Eye (tissue), 1 donor: Measurements from ENCODE around the gene ANKRD40CL.
A peak's percentile ranks its signal among the peaks of the same experiment; 100 is the strongest.
"Not testable (repeated sequence)": the region's sequence is repeated elsewhere in the genome, so short reads cannot be mapped to it uniquely, and the experiment has no call there.

Experiments
- DNase-seq: peaks from one replicate; pipeline ENCODE4 v3.0.0-alpha.2; 2015

The ANKRD40CL gene

DNA sequence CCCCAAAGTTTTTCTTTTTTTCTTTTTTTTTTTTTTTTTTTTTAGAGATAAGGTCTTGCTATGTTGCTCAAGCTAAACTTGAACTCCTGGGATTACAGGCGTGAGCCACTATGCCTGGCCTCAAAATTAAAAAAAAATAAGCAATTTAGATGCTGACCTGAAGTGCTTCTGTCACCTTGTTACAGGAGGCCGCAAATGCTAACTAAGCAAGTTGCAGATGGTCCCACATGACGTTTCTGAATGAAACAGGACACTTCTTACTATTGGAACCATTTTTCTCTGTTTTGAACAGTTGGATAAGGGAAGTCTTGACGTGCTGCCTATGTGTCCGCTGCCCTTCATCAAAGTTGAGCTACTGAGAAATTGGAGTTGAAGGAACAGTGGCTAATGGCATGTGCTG, 8.8 kb downstream of the ANKRD40CL start:
- DNase-seq, result no peak

GRCh38 chr17:50754521-50754920, 12.8 kb downstream of the ANKRD40CL start:
- DNase-seq, result no peak

GRCh38 chr17:50749245-50749644, 18.1 kb downstream of the ANKRD40CL start:
- no peak for DNase-seq

DNA sequence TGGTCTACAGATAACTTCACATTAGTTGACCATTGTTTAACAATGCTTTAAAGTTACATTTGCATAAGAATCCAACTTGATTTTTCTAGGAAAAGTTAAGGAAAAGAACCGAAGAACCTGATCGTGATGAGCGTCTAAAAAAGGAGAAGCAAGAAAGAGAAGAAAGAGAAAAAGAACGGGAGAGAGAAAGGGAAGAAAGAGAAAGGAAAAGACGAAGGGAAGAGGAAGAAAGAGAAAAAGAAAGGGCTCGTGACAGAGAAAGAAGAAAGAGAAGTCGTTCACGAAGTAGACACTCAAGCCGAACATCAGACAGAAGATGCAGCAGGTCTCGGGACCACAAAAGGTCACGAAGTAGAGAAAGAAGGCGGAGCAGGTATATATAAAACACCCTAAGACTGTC, 21.7 kb downstream of the ANKRD40CL start:
- no peak for DNase-seq

DNA sequence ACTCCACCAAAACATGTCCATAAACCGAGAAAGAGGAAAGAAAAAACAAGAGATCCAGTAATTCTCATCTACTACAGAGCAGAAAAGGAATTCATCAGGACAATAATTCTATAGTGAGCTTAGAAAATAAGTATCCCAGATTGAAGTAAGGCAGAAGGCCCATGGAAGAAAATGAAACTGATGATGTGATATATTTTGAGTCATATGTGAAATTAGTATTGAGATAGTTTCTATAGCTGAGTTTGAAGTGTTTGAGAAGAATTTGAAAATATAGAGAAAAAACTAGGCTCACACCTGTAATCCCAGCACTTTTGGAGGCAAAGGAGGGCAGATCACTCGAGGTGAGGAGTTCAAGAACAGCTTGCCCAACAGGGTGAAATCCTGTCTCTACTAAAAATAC, 28.2 kb downstream of the ANKRD40CL start:
- no peak for DNase-seq

DNA sequence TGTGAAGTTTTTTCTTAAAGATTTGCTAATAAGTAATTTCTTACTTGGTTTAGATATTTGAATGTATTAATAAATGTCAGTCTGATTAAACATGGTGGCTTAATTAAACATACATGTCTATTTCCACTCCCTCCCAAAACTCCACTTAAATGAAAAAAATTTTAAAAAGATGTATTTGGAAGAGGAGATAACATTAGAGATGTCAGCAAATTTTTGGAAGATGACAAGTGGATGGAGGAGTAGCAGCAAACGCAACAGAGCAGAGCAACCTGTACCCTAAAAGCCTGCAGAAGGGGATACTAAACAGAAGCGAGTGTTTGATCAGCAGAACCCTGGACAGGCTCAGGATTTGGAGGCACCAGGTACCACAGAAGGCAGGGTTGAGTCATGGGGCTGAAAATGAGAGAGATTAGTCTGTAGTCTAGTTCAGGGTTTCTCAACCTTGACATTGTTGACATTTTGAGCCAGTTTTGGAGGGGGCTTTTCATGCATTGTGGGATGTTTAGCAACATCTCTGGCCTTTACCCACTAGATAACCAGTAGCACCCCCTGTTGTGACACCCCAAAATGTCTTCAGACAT, 30.1 kb downstream of the ANKRD40CL start:
- DNase-seq, result no peak

DNA sequence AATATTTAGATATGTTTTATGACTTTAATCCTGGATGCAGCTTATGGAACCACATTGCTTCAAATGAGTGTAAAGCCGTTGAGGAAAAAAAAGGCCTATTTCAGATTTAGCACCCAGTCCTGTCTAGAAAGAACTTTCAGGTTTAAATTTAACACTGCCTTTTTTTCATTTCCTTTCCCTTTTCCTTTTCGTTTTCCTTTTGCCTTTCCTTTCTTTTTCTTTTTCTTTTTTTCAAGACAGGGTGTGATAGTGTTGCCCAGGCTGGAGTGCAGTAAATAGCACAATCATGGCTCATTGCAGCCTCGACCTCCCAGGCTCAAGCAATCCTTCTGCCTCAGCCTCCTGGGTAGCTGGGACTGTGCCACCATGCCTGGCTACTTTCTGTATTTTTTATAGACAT, 32.0 kb downstream of the ANKRD40CL start:
- no peak for DNase-seq

GRCh38 chr17:50731575-50732460, 35.5 kb downstream of the ANKRD40CL start:
- no peak for DNase-seq

- no peak for DNase-seq
Measured at GRCh38 chr17:50728881-50729765, 38.2 kb downstream of the ANKRD40CL start.

DNA sequence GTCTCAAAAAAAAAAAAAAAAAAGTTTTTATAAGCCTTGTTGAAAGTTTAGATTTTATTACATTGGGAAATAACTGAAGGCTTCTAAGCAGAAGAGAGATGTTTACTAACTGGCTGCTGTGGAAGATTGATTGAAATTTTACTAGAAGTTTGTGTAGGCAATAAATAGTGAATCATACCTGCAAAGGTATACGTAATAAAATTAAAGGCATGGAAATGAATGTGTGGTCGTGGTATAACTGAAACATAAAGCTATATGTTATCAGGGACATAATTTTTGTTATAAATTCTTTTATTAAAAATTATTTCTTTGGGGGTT, 39.2 kb downstream of the ANKRD40CL start:
- DNase-seq, result no peak

- DNase-seq, result no peak
Measured at GRCh38 chr17:50725769-50726655, 41.3 kb downstream of the ANKRD40CL start.

- not testable (repeated sequence) for DNase-seq
Measured at GRCh38 chr17:50724622-50725021, 42.7 kb downstream of the ANKRD40CL start.

GRCh38 chr17:50722746-50723145, 44.6 kb downstream of the ANKRD40CL start:
- DNase-seq, result no peak

- peak; percentile 7 for DNase-seq
Measured at GRCh38 chr17:50721194-50722010, 45.9 kb downstream of the ANKRD40CL start.

- DNase-seq, result no peak
Measured at GRCh38 chr17:50719924-50720794, 47.2 kb downstream of the ANKRD40CL start.

- peak; percentile 98 for DNase-seq
Measured at GRCh38 chr17:50719144-50719923, 48.0 kb downstream of the ANKRD40CL start, which contains the start of gene LUC7L3. Gene LUC7L3 (plus strand): TSS chr17:50719603. CDS start chr17:50719733, 130 bp downstream.

DNA sequence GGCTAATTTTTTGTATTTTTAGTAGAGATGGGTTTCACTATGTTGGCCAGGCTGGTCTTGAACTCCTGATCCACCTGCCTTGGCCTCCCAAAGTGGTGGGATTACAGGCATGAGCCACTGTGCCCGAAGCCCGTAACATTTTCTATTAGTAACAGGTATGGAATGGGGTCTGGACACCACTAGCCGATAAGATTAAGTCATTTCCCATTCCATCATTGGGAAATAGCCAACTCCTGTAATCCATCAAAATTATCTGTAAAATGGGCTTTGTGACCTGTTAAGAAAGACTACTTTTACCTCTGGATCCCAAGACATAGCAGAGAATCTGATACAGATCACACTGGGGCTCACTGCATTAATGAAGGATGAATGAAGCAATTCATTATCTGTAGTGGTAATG, 51.8 kb downstream of the ANKRD40CL start:
- no peak for DNase-seq

DNA sequence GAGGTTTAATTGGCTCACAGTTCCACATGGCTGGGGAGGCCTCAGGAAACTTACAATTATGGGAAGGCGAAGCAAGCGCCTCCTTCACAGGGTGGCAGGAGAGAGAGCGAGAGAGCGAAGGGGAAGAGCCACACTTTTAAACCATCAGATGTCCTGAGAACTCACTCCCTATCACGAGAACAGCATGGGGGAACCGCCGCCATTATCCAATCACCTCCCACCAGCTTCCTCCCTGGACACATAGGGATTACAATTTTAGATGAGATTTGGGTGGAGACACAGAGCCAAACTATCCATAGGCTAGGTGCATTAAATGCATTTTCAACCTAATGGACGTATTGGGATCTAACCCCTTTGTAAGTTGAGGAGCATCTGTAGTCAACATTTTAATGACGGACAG, 54.7 kb downstream of the ANKRD40CL start:
- no peak for DNase-seq
